CD4-positive, alpha-beta memory T cell (primary cell): ENCODE results near the gene DOCK9. TPM values are rescaled to one million over a fixed set of nuclear protein-coding genes. Genes with fewer than 3 reads are reported as not detected.

Experiments used
- CTCF ChIA-PET: fragments of 350-600 bp; sonication (Branson Sonifier 250); formaldehyde crosslinking; loops from one replicate; lab custom pipeline; 2021; ENCODE audit warnings: inconsistent platforms; ENCODE audit not compliant: partially characterized antibody; lab: Charles Lee
- POLR2A ChIA-PET: fragments of 350-600 bp; sonication (Branson Sonifier 250); formaldehyde crosslinking; loops from one replicate; lab custom pipeline; 2021; ENCODE audit not compliant: partially characterized antibody; lab: Charles Lee
- DNase-seq, 5 donors: peaks; one replicate each; pipeline versions ENCODE4 v3.0.0 to v3.0.0-alpha.2; 2020 to 2022; ENCODE audit warnings: mixed read lengths in 1 of 5
- H3K27ac ChIP-seq: one replicate; pipeline ENCODE4 v1.7.0; 2013; ENCODE audit warnings: low read depth, low read length
- H3K27me3 ChIP-seq: 2 replicates; pipeline ENCODE4 v1.7.0; 2013; ENCODE audit warnings: mild to moderate bottlenecking, low read length, moderate library complexity; ENCODE audit not compliant: insufficient read depth
- H3K36me3 ChIP-seq: 2 replicates; pipeline ENCODE4 v1.7.0; 2013; ENCODE audit warnings: mild to moderate bottlenecking, low read length, moderate library complexity; ENCODE audit not compliant: insufficient read depth
- H3K4me1 ChIP-seq: 2 replicates; pipeline ENCODE4 v1.7.0; 2013; ENCODE audit warnings: mild to moderate bottlenecking, low read length, moderate library complexity; ENCODE audit not compliant: insufficient read depth
- H3K4me3 ChIP-seq, 2 donors: one replicate each; pipeline ENCODE4 v1.7.0; 2013; ENCODE audit warnings: low read length in 2 of 2, mild to moderate bottlenecking in 1 of 2
- H3K9me3 ChIP-seq, 2 donors: one replicate each; pipeline ENCODE4 v1.7.0; 2013; ENCODE audit warnings: low read length in 2 of 2, control low read depth in 1 of 2; ENCODE audit not compliant: control insufficient read depth in 1 of 2
- H3K27ac Mint-ChIP-seq, 7 donors: one replicate each; pipeline ENCODE4 v1.8.0; 2020 to 2021; ENCODE audit warnings: mixed read lengths in 7 of 7, mild to moderate bottlenecking in 6 of 7, inconsistent platforms in 3 of 7, moderate library complexity in 3 of 7
- H3K27me3 Mint-ChIP-seq, 2 donors: one replicate each; pipeline ENCODE4 v1.8.0; 2020 to 2021; ENCODE audit warnings: mixed read lengths in 2 of 2
- H3K36me3 Mint-ChIP-seq, 2 donors: one replicate each; pipeline ENCODE4 v1.8.0; 2020 to 2021; ENCODE audit warnings: mixed read lengths in 2 of 2, inconsistent platforms in 1 of 2, mild to moderate bottlenecking in 1 of 2
- H3K4me1 Mint-ChIP-seq, 4 donors: one replicate each; pipeline ENCODE4 v1.8.0; 2020 to 2021; ENCODE audit warnings: mixed read lengths in 4 of 4, mild to moderate bottlenecking in 1 of 4
- H3K4me3 Mint-ChIP-seq, 8 donors: one replicate each; pipeline ENCODE4 v1.8.0; 2020 to 2021; ENCODE audit warnings: mixed read lengths in 8 of 8, mild to moderate bottlenecking in 7 of 8, moderate library complexity in 6 of 8, inconsistent platforms in 3 of 8
- H3K9me3 Mint-ChIP-seq, 8 donors: one replicate each; pipeline ENCODE4 v1.8.0; 2020 to 2021; ENCODE audit warnings: mixed read lengths in 8 of 8, mild to moderate bottlenecking in 5 of 8, inconsistent platforms in 3 of 8, moderate library complexity in 1 of 8
- intact Hi-C: fragments of 100-400 bp; cut with micrococcal nuclease; formaldehyde crosslinking; loops from one replicate; pipeline ENCODE4 v1.15.1; 2023
- polyA plus RNA-seq, 2 donors: library from polyadenylated mRNA; unstranded; fragments of 300-500 nt; fragmentation: Illumina TruSeq; gene quantifications; one replicate each; pipeline ENCODE4 v1.2.3, GENCODE V29; 2021
- total RNA-seq, 2 experiments: library from RNA; stranded (reverse); gene quantifications; one replicate each; pipeline ENCODE4 v1.2.3, GENCODE V29; 2021

The DOCK9 gene
- total and polyA plus RNA-seq, 4 experiments from 2014 or later = 6.3 to 197 (median 119) TPM

DNA sequence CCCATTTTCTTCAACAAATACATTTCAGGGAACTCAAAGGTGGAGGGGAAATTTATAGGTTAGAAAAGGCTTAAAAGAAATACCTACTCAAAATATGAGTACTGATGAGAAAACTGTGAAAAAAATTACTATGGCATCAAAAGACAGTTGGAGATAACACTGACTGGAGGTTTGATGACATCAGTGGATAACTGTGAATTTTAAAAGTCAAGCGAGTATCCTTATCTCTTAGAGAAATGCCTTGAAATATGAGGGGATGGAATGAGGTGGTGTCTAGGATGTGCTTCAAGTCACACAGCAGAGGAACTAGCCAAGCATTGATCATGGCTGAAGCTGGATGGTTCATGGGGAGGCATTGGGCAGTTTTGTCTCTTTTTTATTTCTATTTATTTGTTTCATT, 198.2 kb downstream of the DOCK9 start:
- no peak overlapping the region for H3K27ac ChIP-seq
- H3K27me3 ChIP-seq = no peaks in the 10 kb centered on the region
- no peak overlapping the region for H3K4me3 ChIP-seq
- no peaks in the 10 kb centered on the region for H3K36me3 Mint-ChIP-seq
- no peak for DNase-seq
- ChIA-PET POLR2A (no interaction called here), CTCF (no interaction called here)
- no peaks in the 10 kb centered on the region for H3K4me1 ChIP-seq
- no peaks in the 10 kb centered on the region for H3K36me3 ChIP-seq
- peak overlapping the region in 1 of 7 donors; percentile 8 for H3K27ac Mint-ChIP-seq
- intact Hi-C loops = no loop called here
- peaks cover 12 to 29% of the 10 kb centered on the region in 2 donors for H3K27me3 Mint-ChIP-seq
- no peaks in the 10 kb centered on the region for H3K9me3 ChIP-seq
- peaks cover 0 to 3% (median 0%) of the 10 kb centered on the region in 8 donors for H3K9me3 Mint-ChIP-seq
- H3K4me3 Mint-ChIP-seq = no peak overlapping the region
- no peaks in the 10 kb centered on the region for H3K4me1 Mint-ChIP-seq

DNA sequence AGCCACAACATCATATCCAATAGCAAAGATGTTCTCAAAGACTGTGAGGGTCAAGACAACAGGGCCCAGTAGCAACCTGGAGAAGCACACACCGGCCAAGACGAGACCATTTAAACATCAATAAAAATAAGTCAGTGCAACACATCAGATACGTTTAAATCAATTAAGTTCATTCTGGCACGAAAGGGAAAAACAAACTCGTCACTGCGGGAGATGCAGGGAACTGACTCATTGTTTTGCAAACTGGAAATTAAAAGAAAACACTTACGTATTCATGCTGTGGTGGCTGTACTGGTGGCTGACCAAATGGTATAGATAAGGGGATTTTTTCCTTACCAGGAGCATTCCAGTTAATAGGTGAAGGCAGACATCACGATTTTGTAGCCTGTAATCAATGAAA, 199.1 kb downstream of the DOCK9 start:
- Histone ChIP-seq H3K4me3 (no peak overlapping the region), H3K9me3 (no peaks in the 10 kb centered on the region), H3K36me3 (no peaks in the 10 kb centered on the region), H3K27ac (no peak overlapping the region), H3K27me3 (no peaks in the 10 kb centered on the region), H3K4me1 (no peaks in the 10 kb centered on the region)
- intact Hi-C loops = no loop called here
- no peak overlapping the region for H3K4me3 Mint-ChIP-seq
- H3K9me3 Mint-ChIP-seq = peaks cover 0 to 3% (median 0%) of the 10 kb centered on the region in 8 donors
- no peaks in the 10 kb centered on the region for H3K36me3 Mint-ChIP-seq
- H3K27ac Mint-ChIP-seq = no peak overlapping the region
- POLR2A ChIA-PET = no interaction called here
- H3K27me3 Mint-ChIP-seq = peaks cover 12 to 29% of the 10 kb centered on the region in 2 donors
- H3K4me1 Mint-ChIP-seq = no peaks in the 10 kb centered on the region
- CTCF ChIA-PET = no interaction called here
- DNase-seq = no peak

DNA sequence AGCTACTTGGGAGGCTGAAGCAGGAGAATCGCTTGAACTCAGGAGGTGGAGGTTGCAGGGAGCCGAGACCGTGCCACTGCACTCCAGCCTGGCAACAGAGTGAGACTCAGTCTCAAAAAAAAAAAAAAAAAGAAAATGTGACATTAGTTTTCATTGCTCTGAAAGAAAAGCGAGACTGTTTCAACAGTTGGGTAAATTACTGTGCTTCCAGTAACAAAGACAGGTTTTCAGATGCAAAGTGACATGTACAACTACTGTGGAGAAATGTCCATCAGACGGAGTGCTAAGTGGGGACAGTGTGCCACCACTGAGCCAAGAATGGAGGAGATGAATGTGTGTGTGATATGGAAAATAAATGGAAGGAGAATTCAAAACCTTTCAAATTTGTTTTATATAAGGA, 201.2 kb downstream of the DOCK9 start:
- DNase-seq = no peak
- Mint-ChIP-seq H3K36me3 (no peaks in the 10 kb centered on the region), H3K27ac (no peak overlapping the region), H3K9me3 (peaks cover 0 to 3% (median 0%) of the 10 kb centered on the region in 8 donors), H3K27me3 (peaks cover 12 to 28% of the 10 kb centered on the region in 2 donors), H3K4me3 (no peak overlapping the region), H3K4me1 (no peaks in the 10 kb centered on the region)
- H3K4me3 ChIP-seq = no peak overlapping the region
- H3K4me1 ChIP-seq = no peaks in the 10 kb centered on the region
- CTCF ChIA-PET = no interaction called here
- no peaks in the 10 kb centered on the region for H3K36me3 ChIP-seq
- POLR2A ChIA-PET = no interaction called here
- H3K9me3 ChIP-seq = no peaks in the 10 kb centered on the region
- intact Hi-C loops = no loop called here
- H3K27ac ChIP-seq = no peak overlapping the region
- no peaks in the 10 kb centered on the region for H3K27me3 ChIP-seq

DNA sequence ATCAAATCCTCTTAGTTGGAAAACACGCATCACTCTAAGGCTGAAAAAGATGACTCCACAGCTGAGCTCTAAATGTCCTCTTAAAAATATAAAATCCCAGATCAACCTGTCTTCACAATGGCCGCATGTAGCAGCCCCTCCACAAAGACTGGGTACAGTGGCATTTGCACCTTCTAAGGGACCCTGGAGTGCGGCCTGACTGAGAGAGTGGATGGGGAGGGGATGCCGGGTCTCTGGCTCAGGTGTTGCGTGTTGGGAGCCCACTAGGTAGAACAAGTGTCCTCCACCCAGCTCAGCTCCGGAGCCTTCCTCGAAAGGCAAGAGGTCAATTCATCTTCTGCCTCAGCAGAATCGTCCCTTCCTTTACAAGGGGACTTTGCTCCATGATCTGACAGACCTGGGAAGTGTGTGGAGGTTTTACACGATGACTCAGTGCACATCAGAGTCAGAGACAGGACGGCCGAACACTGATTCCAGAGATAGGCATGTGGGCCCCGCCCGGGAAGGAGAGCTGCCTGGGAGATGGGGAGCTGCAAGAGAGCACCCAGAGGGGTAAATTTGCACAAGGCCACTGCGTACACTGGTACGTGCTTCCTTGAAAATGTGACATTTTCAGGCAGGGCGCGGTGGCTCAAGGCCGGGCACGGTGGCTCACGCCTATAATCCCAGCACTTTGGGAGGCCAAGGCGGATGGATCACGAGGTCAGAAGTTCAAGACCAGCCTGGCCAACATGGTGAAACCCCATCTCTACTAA, 201.8 kb downstream of the DOCK9 start:
- H3K9me3 ChIP-seq = no peaks in the 10 kb centered on the region
- ChIA-PET POLR2A (no interaction called here), CTCF (no interaction called here)
- H3K4me3 Mint-ChIP-seq = no peak overlapping the region
- no peaks in the 10 kb centered on the region for H3K4me1 ChIP-seq
- H3K27ac Mint-ChIP-seq = no peak overlapping the region
- no peak overlapping the region for H3K4me3 ChIP-seq
- H3K27ac ChIP-seq = no peak overlapping the region
- H3K27me3 Mint-ChIP-seq = peaks cover 9 to 24% of the 10 kb centered on the region in 2 donors
- H3K36me3 ChIP-seq = no peaks in the 10 kb centered on the region
- no peak for DNase-seq
- H3K9me3 Mint-ChIP-seq = peaks cover 0 to 5% (median 0%) of the 10 kb centered on the region in 8 donors
- no peaks in the 10 kb centered on the region for H3K36me3 Mint-ChIP-seq
- intact Hi-C loops = no loop called here
- no peaks in the 10 kb centered on the region for H3K4me1 Mint-ChIP-seq
- H3K27me3 ChIP-seq = no peaks in the 10 kb centered on the region

DNA sequence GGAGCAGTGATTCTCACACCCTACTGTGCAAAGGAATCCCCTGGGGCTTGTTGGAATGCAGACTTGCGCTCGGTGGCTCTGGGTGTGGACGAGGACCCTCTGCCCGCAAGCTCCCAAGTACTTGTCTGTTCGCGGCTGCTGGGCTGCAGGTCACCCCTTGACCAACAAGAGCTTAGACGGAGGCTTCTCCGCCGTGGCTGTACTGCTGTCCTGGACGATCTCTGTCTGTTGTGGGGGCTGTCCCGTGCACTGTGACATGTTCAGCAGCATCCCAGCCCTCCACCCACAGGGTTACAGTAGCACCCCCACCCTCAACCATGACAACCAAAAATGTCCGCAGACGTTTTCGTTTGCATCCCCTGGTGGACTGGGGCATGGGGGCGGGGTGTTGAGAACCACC, 202.5 kb downstream of the DOCK9 start:
- Histone ChIP-seq H3K36me3 (no peaks in the 10 kb centered on the region), H3K4me3 (no peak overlapping the region), H3K9me3 (no peaks in the 10 kb centered on the region), H3K27ac (no peak overlapping the region), H3K4me1 (no peaks in the 10 kb centered on the region), H3K27me3 (no peaks in the 10 kb centered on the region)
- no peak for DNase-seq
- ChIA-PET CTCF (no interaction called here), POLR2A (no interaction called here)
- peaks cover 5 to 20% of the 10 kb centered on the region in 2 donors for H3K27me3 Mint-ChIP-seq
- H3K27ac Mint-ChIP-seq = no peak overlapping the region
- no peak overlapping the region for H3K4me3 Mint-ChIP-seq
- no peaks in the 10 kb centered on the region for H3K4me1 Mint-ChIP-seq
- intact Hi-C loops = no loop called here
- H3K36me3 Mint-ChIP-seq = peaks cover 0 to 1% of the 10 kb centered on the region in 2 donors
- H3K9me3 Mint-ChIP-seq = peaks cover 0 to 7% (median 0%) of the 10 kb centered on the region in 8 donors

DNA sequence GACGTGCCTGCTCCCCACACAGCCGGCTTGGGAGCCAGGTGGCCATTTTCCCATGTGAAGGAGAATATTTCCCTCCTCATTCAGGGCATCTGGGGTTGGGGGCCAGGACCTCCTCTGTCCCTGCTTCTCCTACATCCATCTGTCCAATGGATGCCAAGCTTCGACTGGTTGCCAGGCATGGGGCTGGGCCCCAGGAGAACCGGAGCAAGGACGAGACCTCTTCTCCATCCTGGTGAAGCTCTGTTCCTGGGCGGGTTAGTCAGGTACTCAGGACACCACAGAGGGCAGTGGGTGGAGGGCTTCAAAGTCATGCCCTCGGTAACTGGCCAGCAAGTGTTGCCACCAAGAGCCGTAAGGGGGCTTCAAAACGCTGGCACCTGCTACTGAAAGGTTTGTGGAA, 203.1 kb downstream of the DOCK9 start:
- H3K27me3 ChIP-seq = no peaks in the 10 kb centered on the region
- no peak overlapping the region for H3K4me3 Mint-ChIP-seq
- peaks cover 0 to 14% (median 0%) of the 10 kb centered on the region in 8 donors for H3K9me3 Mint-ChIP-seq
- H3K27me3 Mint-ChIP-seq = peaks cover 5 to 20% of the 10 kb centered on the region in 2 donors
- ChIA-PET CTCF (no interaction called here), POLR2A (no interaction called here)
- H3K9me3 ChIP-seq = no peaks in the 10 kb centered on the region
- H3K36me3 ChIP-seq = no peaks in the 10 kb centered on the region
- no peak overlapping the region for H3K27ac Mint-ChIP-seq
- H3K4me3 ChIP-seq = no peak overlapping the region
- H3K36me3 Mint-ChIP-seq = peaks cover 0 to 3% of the 10 kb centered on the region in 2 donors
- intact Hi-C loops = no loop called here
- no peak overlapping the region for H3K27ac ChIP-seq
- no peaks in the 10 kb centered on the region for H3K4me1 ChIP-seq
- DNase-seq = no peak
- H3K4me1 Mint-ChIP-seq = no peaks in the 10 kb centered on the region

DNA sequence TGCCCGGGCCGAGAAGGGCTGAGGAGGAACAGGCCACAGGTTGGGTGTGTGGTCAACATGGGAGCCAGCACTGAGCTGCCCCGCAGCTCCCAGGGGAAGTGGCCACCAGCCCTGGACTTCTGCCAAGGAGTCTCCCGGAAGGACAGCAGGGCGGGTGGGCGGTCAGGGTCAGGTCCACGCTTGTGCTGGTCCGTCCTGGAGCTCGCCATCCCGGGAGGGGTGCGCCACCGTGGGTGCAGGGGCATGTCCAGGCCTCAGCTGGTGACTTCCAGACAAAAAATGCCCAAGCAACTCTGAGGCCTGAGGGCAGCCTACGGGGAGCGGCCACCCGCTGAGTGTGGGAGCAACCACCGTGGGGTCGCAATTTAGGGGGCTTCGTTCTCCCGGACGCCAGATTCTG, 203.9 kb downstream of the DOCK9 start:
- no peak for DNase-seq
- Histone ChIP-seq H3K27me3 (no peaks in the 10 kb centered on the region), H3K27ac (no peak overlapping the region), H3K4me1 (no peaks in the 10 kb centered on the region), H3K36me3 (no peaks in the 10 kb centered on the region), H3K4me3 (no peak overlapping the region), H3K9me3 (no peaks in the 10 kb centered on the region)
- peaks cover 7 to 22% of the 10 kb centered on the region in 2 donors for H3K27me3 Mint-ChIP-seq
- ChIA-PET POLR2A (no interaction called here), CTCF (interaction anchor here (0.6 kb wide), 1 partner anchor 161 kb away, joined by 3 read pairs; no protein-coding TSS in a partner anchor)
- no peak overlapping the region for H3K27ac Mint-ChIP-seq
- intact Hi-C loops = no loop called here
- H3K36me3 Mint-ChIP-seq = peaks cover 0 to 3% of the 10 kb centered on the region in 2 donors
- no peaks in the 10 kb centered on the region for H3K4me1 Mint-ChIP-seq
- peaks cover 0 to 18% (median 0%) of the 10 kb centered on the region in 8 donors for H3K9me3 Mint-ChIP-seq
- H3K4me3 Mint-ChIP-seq = no peak overlapping the region
